ENCODE data around the gene E2F7. TPM values are rescaled to one million over a fixed set of nuclear protein-coding genes. Genes with fewer than 3 reads are reported as not detected.

The E2F7 gene
- total and polyA plus RNA-seq, 2 of the 4 experiments (the other 2 are of a cell fraction): 6.0 to 8.1 TPM

GRCh38 chr12:77003246-77003645, 62.1 kb downstream of the E2F7 start:
- no peak overlapping the region for H4K8ac ChIP-seq (ENCODE audit: low read depth in 2 of 2, low read length in 2 of 2)
- BruUV-seq (replicated peaks): no TSS peak
- no peak overlapping the region for H2AK5ac ChIP-seq (ENCODE audit: low read depth, low read length)
- no peak overlapping the region for H3K14ac ChIP-seq (replicated peaks; ENCODE audit: low read depth, low read length)
- no peaks in the 10 kb centered on the region for H3K4me1 ChIP-seq (ENCODE audit: control insufficient read depth, insufficient read depth, low read length)
- H3K36me3 ChIP-seq (ENCODE audit: control insufficient read depth, insufficient read depth, low read length): no peaks in the 10 kb centered on the region
- no peak overlapping the region for H3K56ac ChIP-seq (ENCODE audit: extremely low read depth, insufficient read depth, low read length)
- WGBS, 2 experiments (ENCODE audit: extremely low coverage in 2 of 2, insufficient read length in 1 of 2): 0% methylated on average over 1 of the region's 2 CpGs; no CpG with 5 or more reads in 1 of the 2 experiments
- TF ChIP-seq MXI1 (IDR thresholded peaks at IDR 0.05; ENCODE audit: borderline replicate concordance, low read depth, low read length): no peak
- no peak for TF ChIP-seq NFE2L2 (IDR thresholded peaks at IDR 0.05; ENCODE audit: low read depth, low read length)
- TF ChIP-seq ELK1 (IDR thresholded peaks at IDR 0.05; ENCODE audit: borderline replicate concordance, low read depth, low read length): no peak
- TF ChIP-seq BHLHE40 (IDR thresholded peaks at IDR 0.05; ENCODE audit: low read depth, low read length): no peak
- TF ChIP-seq CEBPB (IDR thresholded peaks at IDR 0.05; ENCODE audit: low read depth, low read length): no peak
- TF ChIP-seq RCOR1 (IDR thresholded peaks at IDR 0.05; ENCODE audit: insufficient replicate concordance, low read length): no peak
- TF ChIP-seq POLR2A (IDR thresholded peaks at IDR 0.05; ENCODE audit: low read depth, low read length): no peak
- no peak for TF ChIP-seq FOS (IDR thresholded peaks at IDR 0.05; ENCODE audit: low read depth, low read length)
- TF ChIP-seq SMC3 (IDR thresholded peaks at IDR 0.05; ENCODE audit: low read depth, low read length): no peak
- TF ChIP-seq MAZ (IDR thresholded peaks at IDR 0.05; ENCODE audit: borderline replicate concordance, low read depth, low read length): no peak
- H3K4me2 ChIP-seq (ENCODE audit: low read depth, low read length): no peak overlapping the region
- no peak overlapping the region for H3K27ac ChIP-seq (ENCODE audit: insufficient read depth, low read length)
- ChIA-PET CTCF (interaction anchor here (0.5 kb wide), 1 partner anchor 331 kb away, joined by 7 read pairs; no protein-coding TSS in a partner anchor), POLR2A (ENCODE audit: unreplicated experiment) (interaction anchor here (0.6 kb wide), 1 partner anchor 11 kb away, joined by 3 read pairs; no protein-coding TSS in a partner anchor)
- DNase-seq: peak; percentile 29
- in situ Hi-C loops (cut with MboI; ENCODE audit: low sequenced_read_pairs) (no loop called here), intact Hi-C loops (cut with micrococcal nuclease) (no loop called here), dilution Hi-C loops (cut with HindIII; ENCODE audit: low sequenced_read_pairs, unreplicated experiment) (no loop called here)
- H3K18ac ChIP-seq (ENCODE audit: low read depth, low read length): no peak overlapping the region
- H3K23ac ChIP-seq (ENCODE audit: low read depth, low read length): no peak overlapping the region
- H3K9ac ChIP-seq (ENCODE audit: low read depth, low read length): no peak overlapping the region
- H3K9me3 ChIP-seq (ENCODE audit: control insufficient read depth, insufficient read depth, low read length): no peaks in the 10 kb centered on the region
- no peak overlapping the region for H2AFZ ChIP-seq (replicated peaks; ENCODE audit: low read length, poor library complexity)
- no peak overlapping the region for H2BK5ac ChIP-seq (ENCODE audit: low read depth, low read length, poor library complexity, severe bottlenecking)
- H2BK120ac ChIP-seq (ENCODE audit: low read depth, low read length): no peak overlapping the region
- no peak overlapping the region for H2BK20ac ChIP-seq (ENCODE audit: low read depth, low read length)
- H3K79me1 ChIP-seq (ENCODE audit: low read depth in 1 of 2, low read length in 2 of 2): no peaks in the 10 kb centered on the region
- no peak overlapping the region for H2AK9ac ChIP-seq (replicated peaks; ENCODE audit: low read depth, low read length, poor library complexity)
- H3K4ac ChIP-seq (ENCODE audit: low read depth, low read length): no peak overlapping the region
- no peak overlapping the region for H4K91ac ChIP-seq (ENCODE audit: insufficient read depth, low read depth, low read length)
- peak; percentile 57 for ATAC-seq (ENCODE audit: low read depth)
- no peaks in the 10 kb centered on the region for H4K20me1 ChIP-seq (ENCODE audit: insufficient read depth, low read length)
- H3K4me3 ChIP-seq (ENCODE audit: insufficient read depth, low read depth, low read length): no peak overlapping the region
- no peaks in the 10 kb centered on the region; the same call in 1 of the 2 replicates for H3K27me3 ChIP-seq (ENCODE audit: control insufficient read depth, insufficient read depth, low read length)
- no peak overlapping the region for H2BK15ac ChIP-seq (ENCODE audit: low read depth, low read length)
- H4K5ac ChIP-seq (ENCODE audit: low read depth, low read length): no peak overlapping the region
- H3K9me1 ChIP-seq (ENCODE audit: insufficient read depth, low read length): no peaks in the 10 kb centered on the region

All from IMR-90 (cell line).